ENCODE data around the gene SPATA9.

Gene SPATA9, protein sequence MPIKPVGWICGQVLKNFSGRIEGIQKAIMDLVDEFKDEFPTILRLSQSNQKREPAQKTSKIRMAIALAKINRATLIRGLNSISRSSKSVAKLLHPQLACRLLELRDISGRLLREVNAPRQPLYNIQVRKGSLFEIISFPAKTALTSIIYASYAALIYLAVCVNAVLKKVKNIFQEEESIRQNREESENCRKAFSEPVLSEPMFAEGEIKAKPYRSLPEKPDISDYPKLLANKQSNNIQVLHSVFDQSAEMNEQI

DNA sequence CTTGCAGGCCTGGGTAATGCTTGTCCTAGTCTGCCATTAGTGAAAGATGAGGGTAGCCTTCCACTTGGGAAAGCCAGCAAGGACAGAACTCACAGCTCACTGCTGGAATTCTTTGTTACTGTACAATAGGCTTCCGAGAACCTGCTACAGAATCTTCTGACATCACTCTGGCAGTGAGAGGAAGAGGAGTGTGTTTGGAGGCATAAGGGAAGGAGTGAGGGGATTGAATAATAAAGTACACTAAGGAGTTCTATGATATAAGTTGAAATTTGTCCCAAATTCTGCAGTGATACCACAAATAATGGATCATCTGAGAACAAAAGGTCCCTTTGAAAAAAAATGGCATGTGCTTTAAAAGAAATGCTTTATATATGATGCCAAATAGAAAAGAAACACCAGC is at the start of gene SPATA9:
Gene SPATA9, minus strand, starts transcription at position 101 of the 400 bp plus-strand sequence. CDS start 137 bp downstream, outside the sequence.
- FAIRE-seq = no peak

DNA sequence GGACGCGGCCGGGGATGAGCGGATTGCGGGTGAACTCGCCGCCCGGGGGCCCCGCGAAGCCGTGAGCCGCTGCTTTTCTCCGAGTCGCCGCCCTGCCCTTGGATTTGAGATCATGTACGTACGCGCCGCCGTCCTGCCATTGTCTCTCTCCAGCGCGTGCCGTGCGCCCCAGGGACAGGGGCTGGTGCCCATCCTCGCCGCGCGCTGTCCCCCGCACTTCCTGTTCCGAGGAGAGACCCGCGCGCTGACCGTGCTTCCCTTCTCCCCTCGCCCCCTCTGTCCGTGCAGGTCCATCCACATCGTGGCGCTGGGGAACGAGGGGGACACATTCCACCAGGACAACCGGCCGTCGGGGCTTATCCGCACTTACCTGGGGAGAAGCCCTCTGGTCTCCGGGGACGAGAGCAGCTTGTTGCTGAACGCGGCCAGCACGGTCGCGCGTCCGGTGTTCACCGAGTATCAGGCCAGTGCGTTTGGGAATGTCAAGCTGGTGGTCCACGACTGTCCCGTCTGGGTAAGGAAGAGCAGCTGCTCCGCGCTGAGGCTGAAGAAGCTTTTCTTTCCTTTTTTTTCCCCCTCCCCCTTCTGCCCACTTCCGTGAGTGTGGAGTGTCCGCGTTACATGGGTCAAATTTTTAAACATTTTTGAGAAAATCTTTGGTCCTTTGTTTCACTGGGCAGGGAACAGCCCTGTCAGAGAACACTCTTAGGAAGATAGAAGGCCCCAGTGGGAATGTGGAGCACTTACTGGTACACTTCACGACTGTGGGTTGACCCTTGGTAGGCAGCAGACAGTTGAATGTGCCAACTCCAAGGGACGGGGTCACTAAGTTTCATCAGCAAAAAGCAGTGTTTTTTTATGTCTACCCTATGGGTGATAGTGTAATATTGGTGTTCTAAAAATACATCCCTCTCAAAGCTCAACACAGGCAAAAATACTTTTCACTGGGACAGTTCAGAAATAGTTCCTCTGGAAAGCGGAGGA is 49.1 kb upstream of the SPATA9 start:
- FAIRE-seq = no peak

DNA sequence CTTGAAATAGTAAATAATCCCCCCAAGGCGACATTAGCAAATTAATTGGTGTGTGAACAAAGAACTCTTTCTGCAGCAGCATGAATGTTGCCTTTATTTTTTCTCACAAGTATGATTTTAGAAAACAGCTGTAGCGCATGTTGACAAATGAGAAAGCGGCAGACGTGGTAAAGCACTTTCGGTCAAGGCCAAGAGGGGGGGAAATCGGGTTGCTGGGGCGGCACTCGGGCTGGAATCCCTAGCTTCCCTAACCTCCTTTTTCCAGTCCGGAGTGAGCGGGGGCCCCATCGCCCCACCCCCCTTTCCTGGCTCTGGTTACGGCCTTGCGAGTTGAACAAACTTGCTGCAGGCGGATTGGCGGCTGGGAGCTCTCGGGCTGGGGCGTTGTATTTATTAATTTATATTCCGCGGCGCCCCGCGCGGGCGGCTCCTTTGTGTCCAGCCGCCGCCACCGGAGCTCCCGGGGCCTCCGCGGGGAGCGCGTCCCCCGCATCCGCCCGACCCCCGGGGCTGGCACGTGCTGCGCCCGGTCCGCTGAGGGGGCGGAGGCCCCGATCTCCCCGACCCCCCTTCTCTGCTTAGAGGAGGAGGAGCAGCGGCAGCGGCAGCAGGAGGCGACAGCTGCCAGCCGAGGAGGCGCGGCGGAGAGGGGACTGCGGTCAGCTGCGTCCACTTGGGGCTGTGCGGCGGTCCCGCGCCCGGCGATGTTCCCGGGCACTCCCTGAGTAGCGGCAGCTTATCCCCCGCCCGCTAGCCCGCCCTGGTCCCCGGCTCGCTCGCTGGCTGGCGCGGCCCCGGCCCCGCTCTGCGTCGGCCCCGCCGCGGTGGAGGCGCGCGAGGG is 48.2 kb upstream of the SPATA9 start, which contains the start of gene RHOBTB3:
Gene RHOBTB3, plus strand, starts transcription at position 607 of the 841 bp plus-strand sequence. CDS start 347 bp downstream, outside the sequence.
- no peak for FAIRE-seq

DNA sequence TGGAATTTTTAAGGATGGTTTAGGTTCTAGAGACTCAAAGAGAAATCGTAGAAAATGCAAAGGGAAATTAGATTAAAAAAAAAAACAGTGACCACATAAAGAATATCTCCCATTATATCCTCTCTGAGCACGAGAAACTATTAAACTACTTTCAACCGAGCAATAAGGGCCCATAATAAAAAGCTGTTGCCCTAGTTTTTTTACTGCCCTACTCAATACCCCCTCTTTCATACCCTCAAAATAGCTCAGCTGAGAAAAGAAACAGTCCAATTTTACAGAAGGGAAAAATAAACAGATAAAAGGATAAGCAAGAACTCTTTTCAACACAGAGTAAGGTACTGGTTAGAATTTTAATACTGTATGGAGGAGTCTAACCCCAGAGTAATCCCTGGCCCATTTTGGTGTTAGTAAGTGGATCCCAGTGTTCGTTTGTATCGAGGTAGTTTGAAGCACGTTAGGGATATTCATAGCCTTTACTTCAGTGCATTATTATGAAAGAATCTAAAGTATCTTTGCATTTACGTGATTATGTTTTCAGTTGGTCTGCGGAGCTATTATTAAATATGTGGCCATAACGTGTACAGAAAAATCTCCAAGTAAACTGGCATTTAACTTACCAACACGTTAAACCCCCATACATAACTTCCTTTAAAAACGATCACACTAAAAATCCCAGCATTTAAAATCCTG is 47.4 kb upstream of the SPATA9 start:
- FAIRE-seq = no peak

DNA sequence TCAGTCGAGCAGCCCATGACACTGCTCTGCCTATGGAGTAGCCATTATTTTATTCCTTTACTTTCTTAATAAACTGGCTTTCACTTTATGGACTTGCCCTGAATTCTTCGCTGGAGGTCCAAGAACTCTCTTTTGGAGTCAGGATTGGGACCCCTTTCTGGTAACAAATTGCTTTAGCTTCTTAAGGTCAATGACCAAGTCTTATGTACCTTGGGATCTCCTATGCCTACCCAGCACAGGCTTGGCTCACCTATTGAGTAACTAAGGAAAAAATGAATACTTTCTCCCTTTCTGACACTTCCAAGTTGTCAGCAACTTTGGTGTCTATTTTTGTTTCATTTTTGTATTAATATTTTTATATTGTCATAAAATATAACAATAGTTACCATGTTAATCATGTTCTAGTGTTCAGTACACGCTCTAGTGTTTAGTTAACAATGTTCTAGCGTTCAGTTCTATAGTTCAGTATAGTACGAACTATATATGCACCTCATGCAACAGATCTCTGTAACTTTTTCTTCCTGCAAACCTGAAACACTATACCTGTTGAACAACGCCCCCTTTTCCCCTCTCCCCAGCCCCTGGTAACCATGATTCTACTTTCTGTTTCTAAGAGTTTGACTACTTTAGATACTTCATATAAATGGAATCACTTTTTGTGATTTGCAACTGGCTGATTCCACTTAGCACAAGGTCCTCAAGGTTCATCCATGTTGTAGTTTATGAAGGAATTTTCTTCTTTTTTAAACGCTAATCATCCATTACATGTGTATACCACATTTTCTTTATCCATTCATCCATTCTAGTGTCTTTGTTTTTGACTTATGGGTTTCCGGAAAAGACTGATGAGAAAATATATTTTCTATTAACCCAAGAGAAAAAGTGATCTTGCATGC is 46.6 kb upstream of the SPATA9 start:
- no peak for FAIRE-seq

DNA sequence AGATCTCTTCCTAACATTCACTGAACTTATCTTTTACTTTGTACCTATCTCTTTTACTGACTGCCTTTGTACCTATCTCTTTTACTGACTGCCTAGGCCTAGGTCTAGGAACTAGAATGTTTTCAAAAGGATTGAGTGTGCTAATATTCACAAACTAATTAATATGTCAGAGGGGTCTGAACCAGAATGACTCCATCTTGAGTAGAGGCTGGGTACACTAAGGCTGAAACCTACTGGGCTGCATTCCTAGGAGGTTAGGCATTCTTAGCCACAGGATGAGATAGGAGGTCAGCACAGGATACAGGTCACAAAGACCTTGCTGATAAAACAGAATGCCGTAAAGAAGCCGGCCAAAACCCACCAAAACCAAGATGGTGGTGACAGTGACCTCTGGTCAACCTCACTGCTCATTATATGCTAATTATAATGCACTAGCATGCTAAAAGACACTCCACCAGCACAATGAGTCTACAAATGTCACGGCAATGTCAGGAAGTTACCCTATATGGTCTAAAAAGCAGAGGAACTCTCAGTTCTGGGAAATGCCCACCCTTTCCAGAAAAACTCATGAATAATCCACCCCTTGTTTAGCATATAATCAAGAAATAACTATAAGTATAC is 45.8 kb upstream of the SPATA9 start:
- no peak for FAIRE-seq

DNA sequence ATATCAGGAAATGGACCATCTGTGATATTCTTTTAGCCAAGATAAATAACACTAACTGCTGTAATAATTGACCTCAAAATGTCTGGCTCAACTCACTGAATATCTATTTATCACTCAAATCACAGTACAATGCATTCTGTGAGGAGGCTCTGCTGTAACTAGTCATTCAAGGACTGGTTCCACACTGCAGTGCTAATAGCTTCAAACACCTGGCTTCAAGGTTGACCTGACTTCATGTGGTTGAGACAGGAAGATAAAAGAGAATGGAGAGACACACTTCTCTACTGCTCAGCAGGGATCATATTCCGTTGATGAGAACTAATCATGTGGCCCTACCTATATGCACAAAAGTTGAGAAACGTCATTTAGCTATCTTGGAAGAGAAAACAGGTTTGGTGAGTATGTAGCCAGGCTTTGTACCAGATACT is 45.0 kb upstream of the SPATA9 start:
- no peak for FAIRE-seq

DNA sequence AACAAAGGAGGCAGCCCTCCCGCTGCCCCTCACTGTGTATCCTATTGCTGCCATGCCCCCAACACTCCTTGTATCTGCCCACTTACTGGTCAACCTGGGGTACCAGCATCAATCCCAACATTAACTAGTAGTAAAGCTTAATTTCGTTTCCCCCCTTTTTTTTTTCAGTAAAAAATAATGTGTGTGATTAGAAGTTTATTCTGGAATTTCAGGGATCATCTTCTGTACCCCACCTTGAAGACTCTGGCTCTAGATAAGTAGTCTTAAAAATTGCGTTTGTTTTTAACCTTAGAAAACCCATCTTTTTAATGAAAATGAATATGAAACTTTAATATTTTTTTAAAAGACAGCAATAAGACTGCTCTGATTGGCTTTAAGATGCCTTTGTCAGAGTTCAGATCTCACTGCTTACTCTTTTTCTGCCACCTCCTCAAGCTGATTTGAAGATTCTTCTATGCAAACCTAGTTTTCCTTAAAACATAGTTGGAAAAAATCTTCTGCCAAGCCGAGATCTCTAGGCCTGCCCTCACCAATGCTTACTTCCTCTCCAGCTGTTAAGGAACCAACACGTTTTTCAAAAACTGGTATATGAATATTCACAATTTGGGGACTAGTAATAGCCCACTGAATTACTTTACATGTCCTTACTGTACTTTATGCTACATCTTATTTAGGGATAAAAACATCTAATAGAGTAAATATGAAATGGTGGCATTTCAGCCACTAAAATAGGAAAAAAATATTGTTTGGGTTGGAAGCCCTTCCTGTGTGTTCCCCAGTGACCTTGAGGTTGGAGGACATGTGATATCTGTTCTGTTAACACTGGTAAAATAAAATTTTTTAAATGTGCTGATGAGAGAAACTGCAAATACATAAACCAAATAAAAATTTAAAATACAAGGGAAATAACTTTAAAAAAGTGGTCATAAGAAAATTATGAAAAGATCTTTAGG is 44.3 kb upstream of the SPATA9 start:
- no peak for FAIRE-seq

DNA sequence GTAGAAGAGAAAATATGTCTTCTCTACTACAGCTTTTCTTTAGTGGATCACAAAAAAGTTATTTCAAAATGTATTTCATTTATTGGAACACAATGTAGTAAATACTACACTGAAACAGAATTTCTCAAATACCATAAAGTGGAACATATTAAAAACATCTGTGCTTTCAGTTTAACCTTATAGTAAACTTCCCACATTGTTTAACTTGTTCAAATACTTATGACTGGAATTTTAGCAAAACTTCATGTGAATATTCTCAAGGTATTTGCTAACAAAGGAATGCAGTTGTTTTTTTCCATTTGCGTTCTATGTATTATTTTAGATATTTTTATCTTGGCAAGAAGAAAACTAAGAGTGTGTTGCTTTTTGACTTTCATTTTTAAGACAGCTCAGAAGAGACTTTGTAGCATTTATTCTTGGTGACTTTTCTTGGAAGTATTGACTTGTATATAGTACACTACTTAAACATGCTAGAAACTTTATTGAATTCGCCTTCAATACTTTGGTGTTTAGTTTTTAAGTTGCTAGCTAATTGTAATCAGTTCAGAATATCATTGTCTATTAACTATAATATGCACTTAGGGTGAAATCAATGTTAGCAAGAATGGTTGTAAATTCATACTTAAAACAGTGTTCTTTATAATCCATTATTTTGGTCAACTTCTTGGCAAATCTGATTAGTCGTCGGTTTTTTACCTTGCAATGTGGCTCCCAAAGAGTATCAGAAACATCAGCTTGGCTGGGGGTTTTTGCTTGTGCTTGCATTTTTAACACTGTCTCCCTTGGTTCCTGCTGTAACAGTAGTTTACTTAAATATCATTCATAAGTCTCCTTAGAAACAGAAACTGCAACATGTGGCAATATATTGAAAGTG is 43.4 kb upstream of the SPATA9 start:
- no peak for FAIRE-seq

DNA sequence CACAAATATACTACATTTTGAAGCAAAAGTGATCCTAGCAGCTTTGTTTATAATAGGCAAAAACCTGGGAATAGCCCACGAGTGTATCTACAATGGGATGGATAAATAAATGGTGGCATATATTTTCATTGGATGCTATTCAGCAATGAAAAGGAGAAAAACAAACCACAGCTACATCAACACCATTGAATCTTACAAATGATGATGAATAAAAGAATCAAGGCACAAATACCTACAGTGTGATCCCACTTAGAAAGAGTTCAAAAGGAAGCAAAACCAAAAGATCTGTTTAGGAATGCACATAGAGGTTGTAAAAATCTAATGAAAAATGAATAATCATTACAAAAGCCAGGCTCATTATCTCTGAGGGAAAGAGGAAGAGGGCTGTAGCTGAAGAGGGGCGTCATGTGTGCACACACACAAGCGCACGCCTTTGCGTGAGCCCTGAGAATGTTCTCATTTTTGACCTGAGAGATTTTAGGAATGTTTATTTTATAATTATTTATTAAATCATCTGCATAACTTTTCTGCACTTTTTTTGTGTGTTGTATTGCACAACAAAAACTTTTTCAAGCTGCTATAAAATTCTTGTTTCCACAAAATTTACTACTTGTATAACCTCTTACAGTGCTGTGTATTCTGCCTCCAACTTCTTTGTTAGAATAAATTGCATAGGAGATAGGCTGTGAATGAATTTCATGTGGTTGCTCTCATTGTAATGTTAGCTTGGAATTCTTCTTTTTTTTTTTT is 42.5 kb upstream of the SPATA9 start:
- no peak for FAIRE-seq

DNA sequence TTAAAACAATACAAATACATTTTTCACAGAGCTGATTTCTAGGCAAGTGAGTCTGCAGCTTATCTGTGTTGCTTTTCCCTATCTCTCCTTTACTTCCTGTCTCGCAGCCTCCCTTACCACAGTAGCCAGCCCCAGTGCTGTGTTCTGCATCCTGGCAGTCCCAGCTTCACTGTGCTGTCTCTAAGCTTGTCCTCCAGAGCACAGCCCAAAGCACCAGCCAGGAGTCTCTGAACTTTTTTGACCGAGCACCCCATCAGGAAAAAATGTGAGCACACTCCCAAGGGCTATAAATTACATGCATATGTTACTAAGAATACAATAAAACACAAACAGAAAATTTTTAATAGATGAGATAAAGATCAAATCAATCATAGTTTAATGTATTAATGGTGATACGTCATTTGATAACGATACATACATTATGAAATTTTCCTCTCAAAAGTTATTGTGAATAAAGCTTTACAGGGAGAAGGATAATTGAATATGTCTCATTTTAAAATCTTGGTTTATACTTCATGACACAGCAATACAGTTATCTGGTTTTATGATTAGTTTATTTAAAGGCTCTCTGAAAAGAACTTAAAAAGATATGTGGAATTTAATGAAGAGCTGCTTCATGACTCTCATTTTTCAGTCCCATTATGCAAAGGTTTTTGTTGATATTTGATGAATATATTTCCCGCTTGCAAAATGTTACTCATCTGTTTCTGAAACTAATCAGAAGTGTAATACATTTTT is 41.0 kb upstream of the SPATA9 start:
- no peak for FAIRE-seq

DNA sequence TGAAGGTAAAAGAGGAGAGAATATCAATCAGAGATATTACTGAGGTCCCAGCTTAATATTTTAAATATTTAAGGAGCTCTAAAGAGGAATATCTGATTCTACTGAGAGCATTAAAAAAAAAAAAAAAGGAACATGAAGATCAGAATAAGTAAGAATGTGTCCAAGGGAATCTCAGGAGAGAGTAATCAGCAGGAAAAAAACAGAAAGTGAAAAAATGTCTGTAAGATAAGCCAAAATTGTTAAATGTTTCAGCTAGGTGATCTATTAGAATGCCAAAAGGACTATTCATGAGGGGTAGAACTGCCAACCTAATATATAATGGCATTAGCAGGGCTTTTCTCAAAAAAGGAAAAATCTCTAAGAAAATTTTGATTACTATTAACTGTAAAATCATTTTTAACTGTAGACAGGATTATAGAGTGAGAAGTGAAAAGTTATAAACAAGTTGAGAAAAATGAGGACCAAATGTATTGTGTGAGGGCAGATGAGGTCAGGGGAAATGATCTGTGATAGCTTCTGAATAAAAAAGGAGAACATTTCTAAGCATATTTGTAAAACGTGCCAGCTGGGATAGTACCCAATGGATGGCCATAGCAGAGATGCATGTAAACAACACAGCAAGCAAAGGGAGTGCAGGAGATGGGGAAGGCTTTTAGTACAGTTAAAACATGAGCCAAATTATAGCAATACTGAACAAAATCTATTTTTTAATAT is 38.9 kb upstream of the SPATA9 start:
- FAIRE-seq = no peak

DNA sequence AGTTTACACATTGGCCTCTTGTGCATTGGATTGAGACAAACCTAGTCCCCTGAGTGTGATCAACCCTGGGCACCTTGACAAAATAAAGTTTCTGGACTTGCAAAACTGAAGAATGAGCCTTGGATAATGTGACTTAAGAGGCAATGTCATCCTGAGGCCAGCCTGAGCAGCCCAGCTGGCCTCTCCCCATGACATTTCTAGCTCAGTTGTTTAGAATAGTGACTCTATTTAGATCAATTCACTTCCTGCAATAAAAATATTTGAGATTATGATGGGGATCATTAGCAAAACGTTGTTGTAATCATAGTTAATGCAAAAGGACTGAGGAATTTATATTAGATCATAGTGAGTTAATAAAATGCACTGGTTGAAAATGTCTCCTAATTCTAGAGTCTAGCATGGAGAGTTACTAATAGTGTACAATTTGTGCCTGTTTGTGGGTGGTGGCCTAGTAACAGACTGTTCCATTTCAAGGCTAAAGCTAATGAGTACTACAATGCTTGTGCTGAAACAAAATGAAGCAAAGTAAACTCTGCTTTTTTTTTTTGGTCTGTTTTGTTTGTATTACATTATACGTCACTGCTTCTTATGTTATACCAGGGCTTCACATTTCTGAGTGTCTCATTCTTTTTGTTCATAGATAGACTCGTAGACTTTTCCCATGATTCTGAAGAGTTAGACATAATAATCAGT is 37.4 kb upstream of the SPATA9 start:
- FAIRE-seq = no peak

DNA sequence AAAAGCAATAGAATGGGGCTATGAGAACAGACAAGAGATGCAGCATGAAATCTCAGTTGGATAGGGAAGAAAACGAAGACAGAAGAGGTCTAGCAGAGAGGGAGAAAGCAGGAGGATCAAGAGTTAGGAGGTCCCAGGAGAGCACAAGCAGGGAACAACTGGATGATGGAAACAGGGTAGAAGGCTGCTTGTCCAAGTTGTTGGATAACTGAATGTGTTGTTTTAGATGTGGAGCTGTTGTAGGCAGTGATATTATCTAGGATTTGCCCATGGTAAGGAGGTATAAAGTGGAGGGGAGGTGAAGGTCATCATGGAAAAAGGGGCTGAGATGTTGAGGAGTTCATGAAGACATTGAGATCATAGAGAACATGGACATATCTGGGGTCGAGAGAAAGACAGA is 35.9 kb upstream of the SPATA9 start:
- no peak for FAIRE-seq

DNA sequence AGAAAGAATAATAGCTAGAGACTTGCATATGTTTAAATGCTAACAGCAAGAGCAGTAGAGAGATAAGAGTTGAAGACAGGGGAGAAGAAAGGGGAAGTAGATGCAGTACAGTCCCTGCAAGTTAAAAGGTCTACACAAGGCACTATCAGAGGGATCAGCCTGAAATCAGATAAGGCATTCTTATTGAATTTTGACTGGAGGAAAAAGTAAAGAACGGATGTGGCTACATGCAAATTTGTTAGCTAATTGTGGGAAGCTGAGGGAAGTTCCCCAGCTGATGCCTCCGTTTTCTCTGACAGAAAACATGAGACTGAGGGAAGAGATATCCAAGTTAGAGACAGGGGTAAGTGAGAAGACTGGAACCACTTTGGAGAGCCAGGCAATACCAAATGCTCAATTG is 35.4 kb upstream of the SPATA9 start:
- no peak for FAIRE-seq

DNA sequence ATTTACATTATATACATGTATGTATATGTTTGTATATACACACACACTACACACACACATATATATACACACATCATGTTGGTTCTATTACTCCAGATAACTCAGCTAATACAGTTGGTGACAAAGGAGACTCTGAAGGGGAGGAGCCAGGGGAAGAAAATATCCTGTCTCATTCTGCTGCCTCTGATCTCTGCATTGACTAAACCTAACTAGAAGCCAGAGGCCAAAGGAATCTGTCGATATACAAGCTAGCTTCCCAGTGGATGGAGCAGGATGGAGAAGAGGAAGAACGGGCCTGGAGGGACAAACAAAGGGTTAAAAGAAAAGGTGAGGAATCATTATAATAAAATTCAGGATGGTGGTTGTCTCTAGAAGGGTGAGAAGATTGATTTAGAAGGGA is 34.6 kb upstream of the SPATA9 start:
- no peak for FAIRE-seq

Data from TTC549 (cell line).